Fibroblast of lung (primary cell): ENCODE measurements around the gene ZC3HAV1. TPM values are rescaled to one million over a fixed set of nuclear protein-coding genes. Genes with fewer than 3 reads are reported as not detected.
A peak's percentile ranks its signal among the peaks of the same experiment; 100 is the strongest.

ENCODE experiments used
- DNase-seq, 2 donors: peaks; one replicate each; pipeline versions ENCODE4 v3.0.0 to v3.0.0-alpha.2; 2010; ENCODE audit warnings: low read depth in 2 of 2
- H2AFZ ChIP-seq: 2 replicates; pipeline ENCODE4 v1.5.1; 2012; ENCODE audit warnings: low read length, control low read depth, inconsistent platforms
- H3K27ac ChIP-seq: 2 replicates; pipeline ENCODE4 v1.5.1; 2011; ENCODE audit warnings: low read length, control low read depth; ENCODE audit not compliant: insufficient read depth
- H3K27me3 ChIP-seq: 2 replicates; pipeline ENCODE4 v1.5.1; 2011; ENCODE audit warnings: mild to moderate bottlenecking, low read length; ENCODE audit not compliant: control insufficient read depth, insufficient read depth
- H3K36me3 ChIP-seq: 2 replicates; pipeline ENCODE4 v1.5.1; 2011; ENCODE audit warnings: low read length; ENCODE audit not compliant: control insufficient read depth, insufficient read depth
- H3K4me1 ChIP-seq: 2 replicates; pipeline ENCODE4 v1.5.1; 2011; ENCODE audit warnings: low read length; ENCODE audit not compliant: control insufficient read depth, insufficient read depth; ENCODE audit errors: extremely low read depth
- H3K4me2 ChIP-seq: 2 replicates; pipeline ENCODE4 v1.5.1; 2011; ENCODE audit warnings: low read length, control low read depth; ENCODE audit not compliant: insufficient read depth; ENCODE audit errors: extremely low read depth
- H3K4me3 ChIP-seq, 4 experiments: fragments of 200-600 bp in 1 of 4; sonication (generic) in 1 of 4; replicated peaks in 1 of 4; 2 replicates each; pipeline ENCODE4 v1.5.1; 2011 to 2016; ENCODE audit warnings: low read length in 4 of 4, low read depth in 3 of 4, mild to moderate bottlenecking in 3 of 4, control low read depth in 2 of 4, inconsistent platforms in 1 of 4, mixed read lengths in 1 of 4; ENCODE audit not compliant: insufficient read depth in 1 of 4; ENCODE audit errors: control extremely low read depth in 1 of 4
- H3K79me2 ChIP-seq: 2 replicates; pipeline ENCODE4 v1.5.1; 2012; ENCODE audit warnings: mild to moderate bottlenecking, low read length, inconsistent platforms; ENCODE audit not compliant: control insufficient read depth, insufficient read depth
- H3K9ac ChIP-seq: 2 replicates; pipeline ENCODE4 v1.5.1; 2011; ENCODE audit warnings: mild to moderate bottlenecking, low read length, control low read depth; ENCODE audit not compliant: insufficient read depth
- H3K9me3 ChIP-seq: 2 replicates; pipeline ENCODE4 v1.5.1; 2012; ENCODE audit warnings: low read depth, low read length; ENCODE audit not compliant: control insufficient read depth, insufficient read depth
- H4K20me1 ChIP-seq: 2 replicates; pipeline ENCODE4 v1.5.1; 2011; ENCODE audit warnings: low read length; ENCODE audit not compliant: control insufficient read depth, insufficient read depth; ENCODE audit errors: extremely low read depth
- EZH2 ChIP-seq: IDR thresholded peaks from 2 replicates; pipeline ENCODE4 v1.5.1; 2012; ENCODE audit warnings: low read length, control low read depth, mild to moderate bottlenecking; ENCODE audit errors: missing control alignments
- polyA plus RNA-seq, 2 donors: library from polyadenylated mRNA; depleted of rRNA in 1 of 2; stranded (reverse) in 1 of 2; unstranded in 1 of 2; fragments of >200 nt; gene quantifications; 2 replicates each; pipeline ENCODE4 v1.2.1, GENCODE V29; 2011 to 2012; ENCODE audit warnings: missing spikeins in 1 of 2
- total RNA-seq: library from RNA; depleted of rRNA; stranded (reverse); fragments of >200 nt; gene quantifications from 2 replicates; pipeline ENCODE4 v1.2.1, GENCODE V29; 2014
- TF ChIP-seq, protein P1 (sequence below), 2 donors: IDR thresholded peaks in 1 of 2; conservative IDR thresholded peaks in 1 of 2; 1 replicate in 1 of 2; 2 replicates in 1 of 2; pipeline ENCODE4 v1.5.1; 2011 to 2012; ENCODE audit warnings: low read length in 2 of 2, control low read depth in 1 of 2, inconsistent platforms in 1 of 2, low read depth in 1 of 2, mild to moderate bottlenecking in 1 of 2

The ZC3HAV1 gene
- total and polyA plus RNA-seq, 2 donors (not counting 1 experiment from before 2014, with no cell fraction given): 24.8 to 28.8 TPM

DNA sequence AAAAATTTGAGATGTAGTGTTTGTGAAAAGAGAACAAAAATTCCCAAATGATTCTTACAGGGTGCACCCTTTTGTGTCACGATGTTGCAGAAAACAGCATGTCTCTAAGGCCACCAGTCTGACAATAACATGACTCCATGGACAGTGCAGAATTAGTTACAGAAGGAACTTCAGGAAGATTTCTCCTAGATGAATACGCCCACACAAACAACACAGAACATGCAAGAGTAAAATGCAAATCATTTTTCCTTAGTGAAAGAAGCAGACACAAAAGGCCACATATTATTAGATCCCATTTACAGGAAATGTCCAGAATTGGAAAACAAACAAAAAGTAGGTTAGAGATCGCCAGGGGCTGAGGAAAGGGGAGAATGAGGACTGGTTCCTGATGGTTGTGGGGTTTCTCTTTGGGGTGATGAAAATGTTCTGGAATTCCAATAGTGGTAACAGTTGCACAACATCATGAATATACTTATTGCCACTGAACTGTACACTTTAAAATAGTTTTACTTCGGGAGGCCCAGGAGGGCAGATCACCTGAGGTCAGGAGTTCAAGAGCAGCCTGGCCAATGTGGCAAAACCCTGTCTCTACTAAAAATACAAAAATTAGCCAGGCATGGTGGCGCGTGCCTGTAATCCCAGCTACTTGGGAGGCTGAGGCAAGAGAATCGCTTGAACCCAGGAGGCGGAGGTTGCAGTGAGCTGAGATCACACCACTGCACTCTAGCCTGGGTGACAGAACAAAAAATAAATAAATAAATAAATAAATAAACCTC lies 10.2 kb downstream of the ZC3HAV1 start:
- H4K20me1 ChIP-seq: no peaks in the 10 kb centered on the region

DNA sequence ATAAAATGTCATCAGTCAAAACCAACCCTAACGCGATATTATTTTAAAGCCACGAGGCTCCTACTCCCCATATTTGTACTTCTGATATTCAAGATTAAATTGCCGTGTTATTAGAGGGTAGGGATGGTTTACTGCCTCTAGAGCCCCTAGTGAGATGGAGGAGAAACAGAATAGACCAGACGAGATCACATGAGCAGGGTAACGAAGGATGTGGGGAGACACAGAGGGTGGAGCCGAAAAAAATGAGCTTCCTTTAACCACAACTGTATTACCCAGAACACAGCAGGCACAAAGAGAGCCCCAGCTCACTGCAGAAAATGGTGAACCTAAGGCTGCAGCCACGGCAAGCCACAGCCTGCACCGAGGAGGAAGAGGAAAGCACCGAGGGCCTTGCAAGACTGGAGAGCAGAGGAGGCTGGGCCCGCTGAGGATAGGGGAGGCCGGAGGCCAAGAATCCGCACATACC lies 14.3 kb downstream of the ZC3HAV1 start:
- TF ChIP-seq, protein P1, sequence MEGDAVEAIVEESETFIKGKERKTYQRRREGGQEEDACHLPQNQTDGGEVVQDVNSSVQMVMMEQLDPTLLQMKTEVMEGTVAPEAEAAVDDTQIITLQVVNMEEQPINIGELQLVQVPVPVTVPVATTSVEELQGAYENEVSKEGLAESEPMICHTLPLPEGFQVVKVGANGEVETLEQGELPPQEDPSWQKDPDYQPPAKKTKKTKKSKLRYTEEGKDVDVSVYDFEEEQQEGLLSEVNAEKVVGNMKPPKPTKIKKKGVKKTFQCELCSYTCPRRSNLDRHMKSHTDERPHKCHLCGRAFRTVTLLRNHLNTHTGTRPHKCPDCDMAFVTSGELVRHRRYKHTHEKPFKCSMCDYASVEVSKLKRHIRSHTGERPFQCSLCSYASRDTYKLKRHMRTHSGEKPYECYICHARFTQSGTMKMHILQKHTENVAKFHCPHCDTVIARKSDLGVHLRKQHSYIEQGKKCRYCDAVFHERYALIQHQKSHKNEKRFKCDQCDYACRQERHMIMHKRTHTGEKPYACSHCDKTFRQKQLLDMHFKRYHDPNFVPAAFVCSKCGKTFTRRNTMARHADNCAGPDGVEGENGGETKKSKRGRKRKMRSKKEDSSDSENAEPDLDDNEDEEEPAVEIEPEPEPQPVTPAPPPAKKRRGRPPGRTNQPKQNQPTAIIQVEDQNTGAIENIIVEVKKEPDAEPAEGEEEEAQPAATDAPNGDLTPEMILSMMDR (conservative IDR thresholded peaks at IDR 0.05 in 1 of 2, IDR thresholded peaks at IDR 0.05 in 1 of 2; ENCODE audit: low read depth in 1 of 2, low read length in 2 of 2): no peak
- no peak for TF ChIP-seq EZH2
- Histone ChIP-seq H4K20me1 (no peaks in the 10 kb centered on the region), H3K4me1 (no peaks in the 10 kb centered on the region), H3K4me2 (no peak overlapping the region), H3K4me3 (no peak overlapping the region), H2AFZ (no peak overlapping the region), H3K9ac (no peak overlapping the region), H3K9me3 (no peaks in the 10 kb centered on the region), H3K36me3 (no peaks in the 10 kb centered on the region), H3K27me3 (no peaks in the 10 kb centered on the region), H3K79me2 (peaks cover 28% of the 10 kb centered on the region), H3K27ac (no peak overlapping the region)
- no peak for DNase-seq

More for the DNA sequence above, 10.2 kb downstream of the ZC3HAV1 start:
- Histone ChIP-seq H3K79me2 (peaks cover 38% of the 10 kb centered on the region), H3K4me2 (no peak overlapping the region), H2AFZ (no peak overlapping the region), H3K4me1 (no peaks in the 10 kb centered on the region), H3K4me3 (no peak overlapping the region), H3K27ac (no peak overlapping the region), H3K9ac (no peak overlapping the region), H3K27me3 (no peaks in the 10 kb centered on the region), H3K36me3 (no peaks in the 10 kb centered on the region), H3K9me3 (no peaks in the 10 kb centered on the region)
- TF ChIP-seq, protein P1 (conservative IDR thresholded peaks at IDR 0.05 in 1 of 2, IDR thresholded peaks at IDR 0.05 in 1 of 2; ENCODE audit: low read depth in 1 of 2, low read length in 2 of 2): no peak
- no peak for TF ChIP-seq EZH2
- DNase-seq: peak; percentile 15 to 36

DNA sequence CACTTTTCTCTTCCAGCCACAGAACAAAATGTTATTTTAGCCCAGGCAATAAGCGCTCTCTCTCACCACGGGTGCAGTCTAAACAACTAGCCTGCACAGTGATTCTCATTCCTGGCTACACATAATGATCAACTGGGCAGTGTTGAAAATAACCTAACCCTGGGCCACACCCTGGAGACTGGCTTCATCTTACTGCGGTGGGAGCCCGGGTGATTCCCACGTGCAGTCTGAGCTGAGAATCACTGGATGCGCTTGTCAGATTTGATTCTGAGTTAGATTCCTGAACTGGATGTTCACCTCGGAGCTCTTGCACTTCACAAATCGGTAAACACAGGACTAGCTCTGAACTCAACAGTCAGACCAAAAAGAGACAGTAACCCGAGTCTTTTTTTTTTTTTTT lies 14.9 kb downstream of the ZC3HAV1 start:
- Histone ChIP-seq H3K9me3 (no peaks in the 10 kb centered on the region), H3K4me3 (no peak overlapping the region), H3K9ac (no peak overlapping the region), H3K27ac (no peak overlapping the region), H4K20me1 (no peaks in the 10 kb centered on the region), H3K36me3 (no peaks in the 10 kb centered on the region), H3K4me2 (no peak overlapping the region), H2AFZ (no peak overlapping the region), H3K4me1 (no peaks in the 10 kb centered on the region), H3K27me3 (no peaks in the 10 kb centered on the region), H3K79me2 (peaks cover 28% of the 10 kb centered on the region)
- DNase-seq: peak in 1 of 2 donors; percentile 36
- TF ChIP-seq, protein P1 (conservative IDR thresholded peaks at IDR 0.05 in 1 of 2, IDR thresholded peaks at IDR 0.05 in 1 of 2; ENCODE audit: low read depth in 1 of 2, low read length in 2 of 2): no peak
- TF ChIP-seq EZH2: no peak
